GM18870 (cell line): ENCODE results near the gene ANKRD24.
"Not testable (repeated sequence)": the region's sequence is repeated elsewhere in the genome, so short reads cannot be mapped to it uniquely, and the experiment has no call there.

Experiments
- ATAC-seq: cut with Tn5 transposase; IDR thresholded peaks from one replicate; pipeline ENCODE4 v1.9.1; 2021; ENCODE audit warnings: moderate library complexity; ENCODE audit not compliant: unreplicated experiment

Gene ANKRD24

GRCh38 chr19:4267901-4268815, 85.7 kb downstream of the ANKRD24 start:
- ATAC-seq = no peak

- no peak for ATAC-seq
Measured at GRCh38 chr19:4268816-4269430, 86.4 kb downstream of the ANKRD24 start.

GRCh38 chr19:4272894-4273293, 90.4 kb downstream of the ANKRD24 start:
- ATAC-seq = no peak

DNA sequence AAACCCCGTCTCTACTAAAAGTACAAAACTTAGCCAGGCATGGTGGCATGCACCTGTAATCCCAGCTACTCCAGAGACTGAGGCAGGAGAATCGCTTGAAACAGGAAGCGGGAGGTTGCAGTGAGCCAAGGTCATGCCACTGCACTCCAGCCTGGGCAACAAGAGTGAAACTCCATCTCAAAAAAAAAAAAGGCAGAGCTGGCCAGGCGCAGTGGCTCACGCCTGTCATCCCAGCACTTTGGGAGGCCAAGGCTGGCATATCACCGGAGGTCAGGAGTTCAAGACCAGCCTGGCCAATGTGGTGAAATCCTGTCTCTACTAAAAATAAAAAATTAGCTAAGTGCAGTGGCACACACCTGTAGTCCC, 91.8 kb downstream of the ANKRD24 start:
- not testable (repeated sequence) for ATAC-seq
